Activated T-helper 1 cell treated with anti-CD3 and anti-CD28 coated beads, Interleukin-12 subunit alpha, Interleukin-12 subunit beta, Interleukin-2, Interleukin-4 antibody, amounts not matched to agents 30 ng/mL and 10 ng/mL and 1 ng/mL, durations not matched to agents 14 hours and 24 hours and 36 hours (primary cell): ENCODE measurements around the gene MACF1. TPM values are rescaled to one million over a fixed set of nuclear protein-coding genes. Genes with fewer than 3 reads are reported as not detected.

ENCODE experiments used
- DNase-seq: peaks from one replicate; pipeline ENCODE4 v3.0.0; 2021; ENCODE audit warnings: low spot score
- H3K27ac Mint-ChIP-seq: one replicate; pipeline ENCODE4 v1.8.0; 2021; ENCODE audit warnings: mild to moderate bottlenecking, mixed read lengths
- H3K27me3 Mint-ChIP-seq: one replicate; pipeline ENCODE4 v1.8.0; 2022; ENCODE audit warnings: mild to moderate bottlenecking, moderate library complexity, mixed read lengths; ENCODE audit not compliant: insufficient read depth
- H3K36me3 Mint-ChIP-seq: one replicate; pipeline ENCODE4 v1.8.0; 2021; ENCODE audit warnings: low read depth, mixed read lengths
- H3K4me1 Mint-ChIP-seq: one replicate; pipeline ENCODE4 v1.8.0; 2021; ENCODE audit warnings: low read depth, mixed read lengths
- H3K4me3 Mint-ChIP-seq: one replicate; pipeline ENCODE4 v1.8.0; 2021; ENCODE audit warnings: mild to moderate bottlenecking, moderate library complexity, mixed read lengths
- H3K9me3 Mint-ChIP-seq: one replicate; pipeline ENCODE4 v1.8.0; 2021; ENCODE audit warnings: mixed read lengths
- intact Hi-C: fragments of 100-400 bp; cut with micrococcal nuclease; formaldehyde crosslinking; loops from one replicate; pipeline ENCODE4 v1.15.1; 2024
- total RNA-seq: library from RNA; stranded (reverse); gene quantifications from 2 replicates; pipeline ENCODE4 v1.2.3, GENCODE V29; 2022

MACF1 gene
- total RNA-seq, 1 donor from 2014 or later, result 226 TPM

DNA sequence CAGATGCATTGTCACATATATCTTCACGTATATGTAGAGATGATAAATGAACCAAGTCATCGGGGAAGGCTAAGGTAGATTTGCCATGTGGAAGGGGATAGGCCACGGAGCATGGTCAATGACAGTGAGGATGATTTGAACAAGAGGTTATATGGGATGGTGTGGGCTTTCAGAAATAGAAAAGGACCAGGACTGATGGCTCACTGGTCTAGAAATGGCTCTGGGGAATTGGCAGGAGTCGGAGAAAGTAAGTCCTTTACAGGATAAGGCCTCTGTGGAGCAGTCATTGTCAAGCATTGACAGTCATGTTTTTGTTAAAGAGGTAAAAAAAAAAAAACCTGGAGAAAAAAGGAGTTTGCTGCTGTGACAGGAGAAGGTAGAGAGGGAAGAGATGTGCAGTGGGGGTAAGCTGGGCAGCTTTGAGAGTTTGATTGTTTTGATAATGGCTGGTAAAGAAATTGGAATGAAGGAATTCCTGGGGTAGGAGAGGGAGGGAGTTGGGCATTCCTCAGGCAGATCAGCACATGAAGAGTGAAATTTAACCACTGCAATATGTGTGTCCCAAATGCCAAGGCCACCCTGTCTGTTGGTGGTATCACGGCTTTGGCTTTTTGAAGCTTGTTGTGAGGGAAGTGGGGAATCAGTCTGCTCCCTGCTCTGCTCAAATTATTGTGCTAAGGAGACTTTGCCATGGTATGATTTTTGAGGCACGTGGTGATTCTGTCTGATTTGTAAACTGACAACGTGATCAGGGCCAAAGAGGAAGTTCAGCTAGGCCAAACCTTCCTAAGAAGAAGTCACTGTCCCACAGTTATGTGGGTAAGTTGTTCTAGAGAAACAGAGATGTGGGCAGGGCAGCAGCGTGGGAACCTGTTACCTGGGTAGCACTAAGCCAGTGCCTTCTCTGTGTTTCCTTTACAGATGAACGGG is 26.0 kb downstream of the MACF1 start:
- H3K9me3 Mint-ChIP-seq, result no peaks in the 10 kb centered on the region
- H3K27me3 Mint-ChIP-seq, result no peaks in the 10 kb centered on the region
- H3K27ac Mint-ChIP-seq, result peak overlapping the region; percentile 45
- peaks cover 34% of the 10 kb centered on the region for H3K36me3 Mint-ChIP-seq
- peak overlapping the region; percentile 17 for H3K4me3 Mint-ChIP-seq
- DNase-seq, result no peak
- intact Hi-C loops, result loop anchor here (1.0 kb wide), 1 partner anchor 25 kb away; no protein-coding TSS in a partner anchor
- H3K4me1 Mint-ChIP-seq, result peaks cover 44% of the 10 kb centered on the region

DNA sequence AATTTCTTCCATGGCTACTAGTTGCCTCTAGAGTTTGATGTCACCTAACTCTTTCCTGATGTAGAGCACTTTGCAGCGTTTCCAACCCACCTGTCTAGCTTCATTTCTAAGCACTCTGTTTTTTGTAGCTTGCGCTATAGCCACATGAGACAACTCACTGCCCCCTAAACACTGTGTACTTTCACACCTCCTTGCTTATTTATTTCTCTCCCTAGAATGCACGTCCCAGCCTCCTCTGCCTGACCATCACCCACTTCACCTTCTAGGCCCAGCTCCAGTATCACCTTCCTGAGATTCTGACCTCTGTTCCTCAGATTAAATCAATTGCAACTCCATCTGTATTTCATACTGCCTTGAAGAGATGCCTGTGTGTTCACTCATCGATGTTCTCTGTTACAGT is 32.5 kb downstream of the MACF1 start:
- Mint-ChIP-seq H3K27me3 (no peaks in the 10 kb centered on the region), H3K27ac (peak overlapping the region; percentile 36), H3K4me3 (no peak overlapping the region), H3K36me3 (peaks cover 31% of the 10 kb centered on the region), H3K4me1 (peaks cover 29% of the 10 kb centered on the region), H3K9me3 (no peaks in the 10 kb centered on the region)
- DNase-seq, result no peak
- intact Hi-C loops, result no loop called here

DNA sequence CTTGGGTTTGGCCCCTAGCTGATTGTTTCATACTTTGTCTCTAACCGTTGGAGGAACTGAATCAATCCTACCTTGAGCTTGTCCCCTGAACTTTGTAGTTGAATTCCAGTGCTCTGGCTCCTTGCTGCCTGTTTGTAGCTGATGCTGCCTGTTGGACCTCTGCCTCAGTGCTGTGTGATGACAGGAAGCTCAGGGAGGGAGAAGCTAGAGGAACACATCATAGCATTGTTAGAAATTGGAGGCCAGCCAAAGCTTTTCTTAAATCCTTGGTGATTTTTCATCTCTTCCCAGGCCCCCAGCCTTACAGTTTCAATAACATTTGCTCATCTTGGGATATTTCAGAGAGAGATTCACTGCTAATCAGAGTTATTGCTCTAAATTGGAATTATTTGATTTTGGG is 34.0 kb downstream of the MACF1 start:
- intact Hi-C loops, result no loop called here
- no peaks in the 10 kb centered on the region for H3K9me3 Mint-ChIP-seq

DNA sequence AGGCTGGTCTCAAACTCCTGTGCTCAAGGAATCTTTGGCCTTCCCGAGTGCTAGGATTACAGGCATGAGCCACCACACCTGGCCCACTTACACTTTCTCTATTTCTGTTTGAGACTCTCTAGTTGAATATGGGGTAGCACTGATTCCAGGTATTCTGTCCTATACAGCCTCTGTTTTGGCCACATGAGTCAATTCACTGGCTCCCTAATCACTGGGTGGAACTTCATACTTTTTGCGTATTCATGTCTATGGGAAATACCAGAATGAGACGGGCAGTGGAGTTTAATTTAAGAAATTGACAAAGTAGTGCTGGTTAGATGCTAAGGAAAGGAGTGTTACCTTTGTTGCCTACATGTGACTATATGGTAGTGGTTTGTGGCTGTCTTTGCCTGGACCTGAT is 35.5 kb downstream of the MACF1 start:
- Mint-ChIP-seq H3K9me3 (no peaks in the 10 kb centered on the region), H3K4me3 (no peak overlapping the region), H3K27me3 (no peaks in the 10 kb centered on the region), H3K36me3 (peaks cover 29% of the 10 kb centered on the region), H3K27ac (peak overlapping the region; percentile 82), H3K4me1 (peaks cover 32% of the 10 kb centered on the region)
- intact Hi-C loops, result no loop called here
- no peak for DNase-seq

More for the DNA sequence above, 34.0 kb downstream of the MACF1 start:
- peak overlapping the region; percentile 75 for H3K27ac Mint-ChIP-seq
- no peak for DNase-seq
- peaks cover 29% of the 10 kb centered on the region for H3K4me1 Mint-ChIP-seq
- no peaks in the 10 kb centered on the region for H3K27me3 Mint-ChIP-seq
- H3K4me3 Mint-ChIP-seq, result no peak overlapping the region
- H3K36me3 Mint-ChIP-seq, result peaks cover 26% of the 10 kb centered on the region

DNA sequence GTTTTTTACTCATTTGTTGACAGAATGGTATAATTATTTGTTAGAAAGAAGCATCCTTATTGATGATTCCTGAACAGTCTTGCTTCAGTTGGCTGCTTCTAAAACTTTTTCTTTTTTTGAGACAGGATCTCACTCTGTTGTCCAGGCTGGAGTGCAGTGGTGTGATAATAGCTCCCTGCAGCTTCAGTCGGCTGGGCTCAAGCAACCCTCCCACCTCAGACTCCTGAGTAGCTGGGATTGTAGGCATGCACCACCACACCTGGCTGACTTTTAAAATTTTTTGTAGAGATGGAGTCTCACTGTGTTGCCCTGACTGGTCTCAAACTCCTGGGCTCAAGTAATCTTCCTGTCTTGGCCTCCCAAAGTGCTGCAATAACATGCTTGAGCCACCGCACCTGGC is 38.8 kb downstream of the MACF1 start:
- no peak overlapping the region for H3K4me3 Mint-ChIP-seq
- intact Hi-C loops, result no loop called here
- peaks cover 27% of the 10 kb centered on the region for H3K36me3 Mint-ChIP-seq
- H3K27me3 Mint-ChIP-seq, result no peaks in the 10 kb centered on the region
- no peaks in the 10 kb centered on the region for H3K9me3 Mint-ChIP-seq
- H3K27ac Mint-ChIP-seq, result no peak overlapping the region
- DNase-seq, result no peak
- peaks cover 37% of the 10 kb centered on the region for H3K4me1 Mint-ChIP-seq

DNA sequence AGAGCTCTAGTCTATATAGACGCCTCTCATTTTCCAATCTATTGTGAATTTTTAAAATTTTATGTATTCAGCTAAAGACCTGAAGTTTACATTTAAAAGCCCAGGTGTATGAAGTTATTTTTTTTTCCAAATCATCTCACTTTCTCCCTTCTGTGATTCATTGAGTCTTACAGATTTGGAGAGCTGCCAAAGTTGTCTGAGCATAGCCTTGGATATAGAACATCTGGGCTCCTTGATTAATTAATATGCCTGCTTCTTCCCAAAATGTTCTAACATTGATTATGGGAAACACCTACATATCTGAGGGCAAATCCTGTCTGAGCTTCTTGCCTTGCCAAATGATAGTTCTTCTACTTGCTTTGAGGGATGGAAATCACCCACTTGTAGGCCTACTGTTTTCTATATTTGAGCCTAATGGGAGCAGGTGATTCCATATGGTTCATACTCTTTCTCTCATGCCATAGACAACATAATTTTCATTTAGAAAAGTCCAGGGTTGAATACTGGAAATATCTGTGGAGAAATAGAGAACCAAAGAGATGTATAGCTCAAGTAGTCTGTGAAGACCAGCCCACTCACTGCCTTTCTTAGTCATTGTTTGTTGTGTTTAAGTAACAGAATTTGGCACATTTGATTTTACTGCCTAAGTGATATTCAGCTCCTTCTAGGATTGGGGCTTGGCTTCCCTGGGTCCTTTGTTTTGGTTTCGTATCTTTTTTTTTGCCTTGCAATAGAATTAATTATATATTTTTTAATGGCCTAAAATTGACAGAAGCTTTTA is 46.2 kb downstream of the MACF1 start:
- intact Hi-C loops, result no loop called here
- Mint-ChIP-seq H3K27ac (peak overlapping the region; percentile 35), H3K36me3 (peaks cover 23% of the 10 kb centered on the region), H3K4me3 (no peak overlapping the region), H3K9me3 (no peaks in the 10 kb centered on the region), H3K4me1 (peaks cover 38% of the 10 kb centered on the region), H3K27me3 (no peaks in the 10 kb centered on the region)
- DNase-seq, result no peak

DNA sequence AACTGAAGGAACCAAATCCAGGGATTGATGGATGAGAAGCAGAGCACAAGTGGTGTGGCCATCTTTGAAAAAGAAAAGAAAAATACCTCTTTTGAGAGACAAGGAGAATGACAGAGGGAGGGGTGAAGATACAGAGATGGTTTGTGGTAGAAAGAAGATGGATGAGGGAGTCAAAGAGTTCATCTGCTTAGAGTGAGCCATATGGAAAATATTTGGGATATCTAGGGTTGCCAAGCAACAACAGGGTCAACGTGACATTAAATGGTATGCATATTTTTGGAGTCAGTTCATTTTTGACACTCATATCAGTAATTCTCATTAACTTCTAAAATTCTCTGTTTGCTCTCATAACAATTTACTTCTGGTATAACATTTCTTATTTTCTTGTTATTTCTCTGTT is 50.7 kb downstream of the MACF1 start:
- H3K27ac Mint-ChIP-seq, result no peak overlapping the region
- DNase-seq, result no peak

DNA sequence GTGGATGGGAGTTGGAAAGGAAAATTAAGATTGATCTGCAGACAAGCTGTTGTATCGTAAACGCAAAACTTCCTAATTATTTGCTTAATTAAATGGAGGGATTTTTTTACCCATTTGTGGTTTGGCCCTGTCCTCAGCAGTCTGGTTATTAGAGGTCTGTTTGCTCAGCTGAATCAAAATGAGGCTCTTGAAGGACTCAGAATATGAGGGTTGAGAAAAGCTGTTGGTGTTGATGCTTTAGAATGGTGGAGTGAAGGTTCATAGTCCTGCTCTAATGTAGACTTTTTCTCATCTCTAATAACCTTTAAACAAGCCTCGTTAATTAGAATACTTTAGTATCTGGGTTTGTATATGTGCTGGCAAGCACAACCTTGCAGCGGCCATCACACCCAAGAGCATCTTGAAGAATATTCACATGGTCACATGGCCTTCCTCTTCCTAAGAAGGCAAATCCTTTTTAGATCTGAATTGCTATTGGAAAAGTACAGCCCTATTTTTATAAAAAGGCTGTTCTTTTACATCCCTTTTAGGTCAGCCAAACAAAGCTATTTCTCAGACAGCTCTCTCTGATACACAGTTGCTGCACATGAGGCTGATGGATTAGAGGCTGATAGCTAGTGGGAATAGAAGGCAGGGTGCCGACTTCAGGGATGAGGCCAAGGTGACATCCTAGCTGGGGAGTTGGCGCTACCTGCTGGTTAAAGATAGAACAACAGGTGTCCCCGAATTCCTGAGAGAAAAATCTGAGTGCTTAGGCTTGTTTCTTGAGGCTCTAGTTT is 53.8 kb downstream of the MACF1 start:
- Mint-ChIP-seq H3K4me3 (no peak overlapping the region), H3K4me1 (peaks cover 32% of the 10 kb centered on the region), H3K36me3 (peaks cover 25% of the 10 kb centered on the region), H3K9me3 (no peaks in the 10 kb centered on the region), H3K27ac (peak overlapping the region; percentile 46), H3K27me3 (no peaks in the 10 kb centered on the region)
- intact Hi-C loops, result loop anchor here (1.0 to 2.0 kb wide), 6 partner anchors 11 to 160 kb away; partner anchors contain the start of gene MACF1
- peak; percentile 33 for DNase-seq

More for the DNA sequence above, 50.7 kb downstream of the MACF1 start:
- H3K27me3 Mint-ChIP-seq, result no peaks in the 10 kb centered on the region
- peaks cover 21% of the 10 kb centered on the region for H3K4me1 Mint-ChIP-seq
- H3K9me3 Mint-ChIP-seq, result no peaks in the 10 kb centered on the region
- intact Hi-C loops, result no loop called here
- no peak overlapping the region for H3K4me3 Mint-ChIP-seq
- peaks cover 19% of the 10 kb centered on the region for H3K36me3 Mint-ChIP-seq

DNA sequence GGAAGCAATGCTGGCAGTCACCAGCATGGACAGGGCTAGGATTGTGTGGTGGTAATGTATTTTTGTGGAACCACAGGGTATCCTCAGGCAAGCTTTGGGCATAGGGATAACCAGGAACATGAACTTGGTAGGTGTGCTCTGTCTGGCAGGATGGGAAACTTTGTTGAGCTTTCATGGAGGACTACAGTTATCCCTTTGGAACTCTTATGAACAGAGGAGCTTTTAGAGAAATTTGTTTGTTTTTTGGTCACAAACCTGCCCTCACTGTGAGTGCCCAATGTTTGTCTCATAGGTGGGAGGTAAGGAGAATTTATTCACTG is 54.4 kb downstream of the MACF1 start:
- Mint-ChIP-seq H3K27me3 (no peaks in the 10 kb centered on the region), H3K27ac (peak overlapping the region; percentile 46), H3K4me1 (peaks cover 35% of the 10 kb centered on the region), H3K36me3 (peaks cover 26% of the 10 kb centered on the region), H3K9me3 (no peaks in the 10 kb centered on the region), H3K4me3 (no peak overlapping the region)
- intact Hi-C loops, result loop anchor here (1.0 to 2.0 kb wide), 6 partner anchors 10 to 161 kb away; partner anchors contain the start of gene MACF1
- DNase-seq, result no peak

DNA sequence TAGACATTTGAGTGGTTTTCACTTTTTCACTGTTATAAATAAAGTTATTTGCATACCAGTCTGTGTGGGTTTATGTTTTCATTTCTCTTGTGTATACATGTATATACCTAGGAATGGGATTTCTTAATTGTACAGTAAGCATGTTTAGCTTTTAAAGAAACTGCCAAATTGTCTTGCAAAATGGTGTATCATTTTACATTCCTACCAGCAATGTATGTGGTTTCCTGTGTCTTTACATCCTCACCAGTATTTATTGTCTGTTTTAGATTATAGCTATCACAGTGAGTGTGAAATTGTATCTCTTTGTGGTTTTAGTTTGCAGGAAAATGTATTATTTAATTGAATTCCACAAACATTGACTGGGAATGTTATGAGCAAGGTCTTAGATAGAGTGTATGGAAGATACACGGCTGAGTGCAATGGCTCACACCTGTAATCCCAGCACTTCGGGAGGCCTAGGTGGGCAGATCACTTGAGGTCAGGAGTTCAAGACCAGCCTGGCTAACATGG is 57.3 kb downstream of the MACF1 start:
- H3K4me1 Mint-ChIP-seq, result peaks cover 53% of the 10 kb centered on the region
- no peak overlapping the region for H3K4me3 Mint-ChIP-seq
- intact Hi-C loops, result no loop called here
- peaks cover 26% of the 10 kb centered on the region for H3K36me3 Mint-ChIP-seq
- H3K27me3 Mint-ChIP-seq, result no peaks in the 10 kb centered on the region
- H3K9me3 Mint-ChIP-seq, result no peaks in the 10 kb centered on the region
- peak overlapping the region; percentile 52 for H3K27ac Mint-ChIP-seq
- DNase-seq, result no peak

DNA sequence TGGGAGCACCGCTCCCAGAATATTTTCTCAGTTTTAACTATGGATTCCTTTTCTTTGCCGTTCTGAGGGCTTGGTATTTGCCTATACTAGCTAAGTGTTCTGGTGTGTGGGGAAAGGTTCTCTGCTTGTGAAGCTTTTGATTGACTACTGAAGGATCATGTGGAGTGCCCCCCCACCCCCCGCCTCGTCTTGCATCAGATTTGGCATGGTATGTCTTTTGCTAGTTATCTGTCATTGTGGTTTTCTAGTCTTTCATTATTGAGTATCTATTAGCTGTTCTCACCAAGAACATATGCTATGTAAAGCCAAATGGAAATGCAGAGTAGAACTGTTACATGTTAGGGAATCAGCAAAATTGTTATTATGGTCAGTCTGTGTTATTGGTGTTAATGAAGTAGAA is 58.3 kb downstream of the MACF1 start:
- H3K27me3 Mint-ChIP-seq, result no peaks in the 10 kb centered on the region
- no peak overlapping the region for H3K4me3 Mint-ChIP-seq
- peaks cover 58% of the 10 kb centered on the region for H3K4me1 Mint-ChIP-seq
- intact Hi-C loops, result no loop called here
- no peak overlapping the region for H3K27ac Mint-ChIP-seq
- H3K36me3 Mint-ChIP-seq, result peaks cover 24% of the 10 kb centered on the region
- H3K9me3 Mint-ChIP-seq, result no peaks in the 10 kb centered on the region
- DNase-seq, result no peak

DNA sequence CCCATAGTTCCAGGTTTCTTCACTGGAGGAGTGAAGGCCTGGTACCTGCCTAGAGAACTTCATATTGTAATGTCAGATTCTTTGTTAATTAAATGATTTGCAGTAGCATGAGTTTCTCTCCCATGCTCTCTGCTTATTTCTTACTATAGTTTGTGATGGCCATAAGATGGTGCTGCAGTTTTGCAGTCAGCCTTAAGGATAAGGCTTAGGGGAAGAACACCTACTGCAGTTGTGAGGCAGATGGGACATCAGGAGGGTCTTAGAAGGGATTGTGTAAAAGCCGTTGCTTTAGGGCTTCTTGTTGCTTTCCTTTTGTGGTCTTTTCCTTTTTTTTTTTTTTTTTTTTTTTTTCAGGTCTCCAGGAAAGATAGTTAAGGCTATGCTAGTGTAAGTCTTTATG is 61.8 kb downstream of the MACF1 start:
- H3K27ac Mint-ChIP-seq, result no peak overlapping the region
- peaks cover 80% of the 10 kb centered on the region for H3K4me1 Mint-ChIP-seq

More for the DNA sequence above, 61.8 kb downstream of the MACF1 start:
- Mint-ChIP-seq H3K27me3 (no peaks in the 10 kb centered on the region), H3K4me3 (no peak overlapping the region), H3K36me3 (peaks cover 20% of the 10 kb centered on the region), H3K9me3 (no peaks in the 10 kb centered on the region)
- intact Hi-C loops, result no loop called here
- DNase-seq, result no peak
